GM19351 (cell line): ENCODE data around the gene NADSYN1.

ENCODE experiments used
- ATAC-seq: cut with Tn5 transposase; IDR thresholded peaks from one replicate; pipeline ENCODE4 v1.9.1; 2021; ENCODE audit warnings: mild to moderate bottlenecking, moderate library complexity; ENCODE audit not compliant: unreplicated experiment

The NADSYN1 gene

GRCh38 chr11:71449596-71449995, 3.4 kb upstream of the NADSYN1 start:
- no peak for ATAC-seq

- no peak for ATAC-seq
Measured at GRCh38 chr11:71450507-71450906, 2.5 kb upstream of the NADSYN1 start.

DNA sequence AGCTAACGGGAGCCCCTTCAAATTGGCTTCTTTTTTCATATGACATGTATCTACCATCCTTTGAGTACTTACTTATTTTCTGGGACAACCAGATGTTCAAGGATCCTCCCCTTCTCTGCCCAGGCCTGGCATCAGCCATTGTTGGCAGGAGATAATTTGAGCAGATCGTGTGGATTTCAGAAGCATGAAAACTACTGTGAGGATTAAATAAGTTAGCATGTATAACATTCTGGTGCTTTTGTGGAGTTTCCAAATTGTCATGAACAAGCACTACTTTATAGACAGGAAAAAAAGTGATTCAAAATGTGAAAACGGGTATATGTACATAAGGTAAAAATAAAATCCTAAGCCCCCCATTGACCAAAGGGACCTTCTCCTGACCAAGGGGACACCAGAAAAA, 2.1 kb upstream of the NADSYN1 start:
- ATAC-seq, result no peak

DNA sequence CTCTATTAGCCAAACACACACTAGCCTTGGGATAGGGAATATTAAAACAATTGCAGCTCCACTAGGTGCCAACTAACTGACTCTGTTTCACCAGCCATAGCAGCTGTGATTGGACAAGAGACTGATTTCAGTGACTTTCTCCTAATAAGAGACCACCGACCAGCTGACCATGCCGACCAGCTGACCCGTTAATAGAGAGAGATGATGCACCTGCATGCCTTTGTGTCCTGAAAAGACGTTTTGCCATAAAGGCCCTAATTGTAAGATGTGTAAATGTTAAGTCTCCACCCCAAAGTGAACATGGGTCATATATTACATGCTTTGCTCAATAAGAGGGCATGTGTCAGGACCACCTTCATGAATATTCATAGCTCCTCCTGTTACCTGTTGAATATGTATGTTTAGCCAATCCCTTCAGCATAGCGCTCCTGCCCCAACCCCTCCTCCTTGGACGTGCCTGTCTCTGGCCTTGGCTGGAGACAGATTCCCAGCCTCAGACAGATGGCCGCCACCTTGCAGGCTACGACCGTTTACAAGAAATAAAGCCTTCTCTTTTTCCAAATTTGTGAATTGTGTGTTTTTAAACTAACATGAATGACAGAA, 1.3 kb upstream of the NADSYN1 start:
- ATAC-seq, result no peak

DNA sequence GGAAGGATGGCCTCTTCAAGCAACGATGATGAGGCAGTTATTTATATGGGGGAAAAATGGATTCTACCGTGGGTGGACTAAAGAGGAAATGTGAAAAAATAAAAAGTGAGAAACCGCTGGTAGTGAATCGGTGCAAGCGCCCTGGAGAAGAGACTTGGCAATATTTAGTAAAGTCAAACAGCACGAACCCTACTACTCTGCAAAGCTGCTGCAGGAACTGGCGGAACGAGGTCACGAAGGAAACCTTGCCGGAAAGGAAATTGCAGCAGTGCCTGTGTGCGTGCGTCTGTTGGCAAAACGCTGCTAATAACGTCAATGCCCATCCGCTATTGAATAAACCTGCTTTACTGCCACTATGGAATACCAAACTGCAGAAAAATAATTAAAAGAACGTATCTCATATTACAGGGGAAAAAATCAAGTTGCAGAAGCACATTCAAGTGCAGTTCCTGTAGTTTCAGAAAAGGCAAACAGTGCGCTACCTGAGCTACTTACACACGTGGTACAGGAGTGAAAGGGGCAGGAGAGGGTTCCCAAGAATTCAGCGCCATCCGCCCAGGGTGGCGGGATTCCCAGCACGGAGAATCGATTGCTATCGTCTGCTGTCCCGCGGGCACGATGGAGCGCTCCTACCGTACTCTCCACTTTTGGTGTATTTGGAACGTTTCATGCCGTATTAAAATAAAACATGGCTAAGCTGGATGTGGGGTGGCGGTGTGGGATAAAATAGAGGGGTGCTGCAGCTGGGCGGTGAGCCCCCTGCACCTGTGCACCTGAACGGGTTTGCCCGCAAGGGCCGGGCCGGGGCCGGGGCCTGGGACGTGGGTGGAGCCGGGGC, 585 bp upstream of the NADSYN1 start:
- no peak for ATAC-seq

- ATAC-seq, result no peak
Measured at GRCh38 chr11:71453918-71454304, 908 bp downstream of the NADSYN1 start.

DNA sequence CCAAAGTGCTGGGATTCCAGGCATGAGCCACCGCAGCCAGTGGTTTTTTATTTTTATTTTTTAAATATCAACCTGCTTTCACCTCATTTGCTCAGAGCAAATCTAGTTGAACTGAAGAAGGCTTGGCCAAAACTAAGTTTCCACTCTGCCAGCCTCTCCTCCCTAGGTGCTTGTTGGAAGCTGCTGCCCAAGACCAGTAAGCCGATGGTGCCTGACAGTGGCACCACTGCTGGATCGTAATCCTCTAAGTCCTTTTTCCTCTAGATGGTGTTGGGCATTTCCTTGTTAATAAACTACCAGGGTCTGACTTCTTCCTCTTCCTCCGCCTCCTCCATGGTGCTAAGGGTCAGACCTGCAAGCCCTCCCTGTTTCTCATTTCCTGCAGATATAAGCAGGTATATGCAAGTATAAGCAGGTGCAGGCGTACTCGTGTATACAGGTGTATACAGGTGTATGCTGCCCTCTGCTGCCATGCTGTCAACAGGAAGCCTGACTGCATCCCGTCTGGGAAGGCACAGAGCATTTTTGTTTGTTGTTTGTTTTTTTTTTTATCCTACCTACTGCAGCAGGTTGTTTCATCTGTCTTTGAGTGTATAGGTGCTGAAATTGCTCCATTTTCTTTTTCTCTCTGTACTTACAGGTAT, 1.6 kb downstream of the NADSYN1 start:
- no peak for ATAC-seq

- no peak for ATAC-seq
Measured at GRCh38 chr11:71456294-71456693, 3.3 kb downstream of the NADSYN1 start.

DNA sequence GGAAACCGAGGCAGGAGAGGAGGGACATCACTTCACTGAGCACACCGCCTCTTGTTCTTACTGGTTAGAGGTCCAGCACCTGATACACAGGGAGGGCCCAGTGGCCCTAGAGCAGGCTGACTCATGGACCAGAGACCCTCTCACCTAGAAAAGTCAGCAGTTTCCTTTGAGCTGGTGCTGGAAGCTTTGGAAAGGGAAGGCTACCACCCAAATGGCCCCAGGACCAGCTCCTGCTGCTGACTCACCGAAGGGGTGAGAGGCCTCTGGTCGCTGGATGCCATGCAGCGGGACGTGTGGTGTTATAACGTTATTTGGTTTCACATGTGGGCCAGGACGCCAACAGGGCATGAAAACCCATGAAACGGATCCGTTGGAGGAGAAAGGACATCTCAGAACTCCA, 3.8 kb downstream of the NADSYN1 start:
- ATAC-seq, result no peak

- no peak for ATAC-seq
Measured at GRCh38 chr11:71458146-71459070, 5.4 kb downstream of the NADSYN1 start.

DNA sequence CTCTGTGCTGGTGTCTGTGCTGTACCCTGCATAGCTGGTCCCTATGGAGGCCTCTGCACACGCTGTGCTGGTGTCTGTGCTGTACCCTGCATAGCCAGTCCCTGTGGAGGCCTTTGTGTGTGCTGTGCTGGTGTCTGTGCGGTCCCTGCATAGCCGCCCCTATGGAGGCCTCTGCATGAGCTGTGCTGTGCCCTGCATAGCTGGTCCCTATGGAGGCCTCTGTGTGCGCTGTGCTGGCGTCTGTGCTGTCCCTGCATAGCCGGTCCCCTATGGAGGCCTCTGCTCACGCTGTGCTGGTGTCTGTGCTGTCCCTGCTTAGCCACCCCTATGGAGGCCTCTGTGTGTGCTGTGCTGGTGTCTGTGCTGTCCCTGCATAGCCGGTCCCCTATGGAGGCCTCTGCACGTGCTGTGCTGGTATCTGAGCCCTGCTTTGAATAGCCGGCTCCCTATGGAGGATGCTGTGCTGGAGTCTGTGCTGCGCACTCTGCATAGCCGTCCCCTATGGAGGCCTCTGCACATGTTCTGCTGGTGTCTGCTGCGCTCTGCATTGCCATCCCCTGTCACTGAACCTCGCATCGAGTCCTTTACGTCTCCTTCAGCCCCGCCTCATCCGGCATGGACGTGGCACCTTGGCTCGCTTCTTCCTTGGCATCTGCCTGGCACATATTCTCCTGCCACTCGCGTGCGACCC, 6.2 kb downstream of the NADSYN1 start:
- no peak for ATAC-seq

GRCh38 chr11:71459767-71460320, 6.8 kb downstream of the NADSYN1 start:
- ATAC-seq, result no peak

DNA sequence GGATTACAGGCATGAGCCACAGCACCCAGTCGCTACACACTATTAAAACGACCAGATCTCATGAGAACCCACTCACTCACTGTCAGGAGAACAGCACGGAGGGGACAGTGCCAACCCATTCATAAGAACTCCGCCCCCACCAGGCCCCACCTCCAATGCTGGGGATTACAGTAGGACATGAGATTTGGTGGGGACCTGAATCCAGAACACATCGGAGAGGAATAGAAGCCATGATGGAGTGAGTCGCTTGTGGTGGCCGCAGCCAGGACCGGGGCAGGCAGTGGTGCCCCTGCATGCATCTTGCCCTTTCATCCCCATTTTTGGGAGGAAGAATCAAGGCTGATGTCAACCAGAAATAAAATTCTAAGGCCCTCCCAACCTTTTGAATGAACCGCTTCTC, 8.7 kb downstream of the NADSYN1 start:
- no peak for ATAC-seq

GRCh38 chr11:71462726-71463125, 9.7 kb downstream of the NADSYN1 start:
- ATAC-seq, result no peak

GRCh38 chr11:71463331-71464211, 10.6 kb downstream of the NADSYN1 start:
- no peak for ATAC-seq

DNA sequence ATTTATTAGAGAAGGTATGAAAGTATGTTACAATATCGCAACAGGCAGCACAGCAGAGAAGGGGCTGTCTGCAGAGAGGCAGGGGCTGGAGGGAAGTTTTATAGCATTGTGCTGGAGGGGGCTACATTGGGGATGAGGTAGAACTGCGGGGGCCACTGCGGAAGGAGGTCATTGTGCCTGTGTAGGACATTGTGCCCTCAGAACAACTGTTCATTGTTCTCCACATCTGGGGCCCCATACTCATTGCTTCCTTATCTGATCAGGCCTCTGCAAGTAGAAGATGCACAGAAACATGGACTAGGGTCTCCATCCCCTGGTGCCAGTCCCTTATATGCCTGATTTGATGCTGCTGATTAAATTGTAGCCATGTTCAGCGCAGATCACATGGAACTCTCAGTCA, 12.1 kb downstream of the NADSYN1 start:
- no peak for ATAC-seq

DNA sequence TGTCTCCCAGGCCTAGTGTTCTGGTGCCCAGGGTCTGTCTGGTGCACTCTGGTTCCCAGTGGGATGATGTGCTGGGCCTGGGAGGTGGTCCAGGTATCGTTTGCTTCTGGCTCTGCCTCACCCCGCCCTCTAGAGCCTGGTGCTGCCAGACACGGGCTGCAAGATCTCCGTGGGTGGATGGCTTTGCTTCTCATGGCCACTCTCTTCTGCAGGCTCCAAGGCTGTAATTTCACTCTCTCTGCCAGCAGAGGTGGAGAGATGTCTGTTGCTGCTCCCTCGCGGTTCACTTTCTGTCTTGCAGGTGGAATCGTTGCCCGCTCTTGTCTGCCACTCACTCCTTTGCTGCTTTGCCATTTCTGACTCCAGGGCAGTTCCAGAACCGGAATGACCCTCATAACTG, 13.4 kb downstream of the NADSYN1 start:
- ATAC-seq, result no peak

DNA sequence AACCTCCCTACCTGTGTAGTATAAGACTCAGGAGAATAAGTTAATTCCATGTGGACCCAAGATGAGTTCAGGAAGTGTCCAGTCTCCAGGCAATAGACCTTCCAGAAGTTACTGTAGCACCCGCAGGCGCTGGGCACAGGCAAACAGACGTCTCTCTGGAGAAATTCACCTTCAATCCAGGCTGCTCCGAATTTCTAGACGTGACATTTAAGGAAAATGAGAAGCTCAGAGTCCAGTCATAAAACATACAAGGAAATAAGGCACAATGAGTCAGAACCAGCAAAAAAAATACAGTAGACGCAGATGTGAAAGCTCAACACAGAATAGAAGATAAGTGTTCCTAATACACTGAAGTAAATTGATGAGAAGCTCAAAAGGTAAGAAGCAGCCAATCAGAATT, 14.2 kb downstream of the NADSYN1 start:
- no peak for ATAC-seq

- no peak for ATAC-seq
Measured at GRCh38 chr11:71470946-71471345, 17.9 kb downstream of the NADSYN1 start.
